ENCODE data around the gene RMND5A.
A peak's percentile ranks its signal among the peaks of the same experiment; 100 is the strongest.
"Not testable (repeated sequence)": the region's sequence is repeated elsewhere in the genome, so short reads cannot be mapped to it uniquely, and the experiment has no call there.

The RMND5A gene, protein sequence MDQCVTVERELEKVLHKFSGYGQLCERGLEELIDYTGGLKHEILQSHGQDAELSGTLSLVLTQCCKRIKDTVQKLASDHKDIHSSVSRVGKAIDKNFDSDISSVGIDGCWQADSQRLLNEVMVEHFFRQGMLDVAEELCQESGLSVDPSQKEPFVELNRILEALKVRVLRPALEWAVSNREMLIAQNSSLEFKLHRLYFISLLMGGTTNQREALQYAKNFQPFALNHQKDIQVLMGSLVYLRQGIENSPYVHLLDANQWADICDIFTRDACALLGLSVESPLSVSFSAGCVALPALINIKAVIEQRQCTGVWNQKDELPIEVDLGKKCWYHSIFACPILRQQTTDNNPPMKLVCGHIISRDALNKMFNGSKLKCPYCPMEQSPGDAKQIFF

GRCh38 chr2:86719637-86720539 lies at the start of gene RMND5A:
Gene RMND5A (plus strand): TSS chr2:86720291. CDS start chr2:86720668, 377 bp downstream.
- DNase-seq = peak; percentile 97

DNA sequence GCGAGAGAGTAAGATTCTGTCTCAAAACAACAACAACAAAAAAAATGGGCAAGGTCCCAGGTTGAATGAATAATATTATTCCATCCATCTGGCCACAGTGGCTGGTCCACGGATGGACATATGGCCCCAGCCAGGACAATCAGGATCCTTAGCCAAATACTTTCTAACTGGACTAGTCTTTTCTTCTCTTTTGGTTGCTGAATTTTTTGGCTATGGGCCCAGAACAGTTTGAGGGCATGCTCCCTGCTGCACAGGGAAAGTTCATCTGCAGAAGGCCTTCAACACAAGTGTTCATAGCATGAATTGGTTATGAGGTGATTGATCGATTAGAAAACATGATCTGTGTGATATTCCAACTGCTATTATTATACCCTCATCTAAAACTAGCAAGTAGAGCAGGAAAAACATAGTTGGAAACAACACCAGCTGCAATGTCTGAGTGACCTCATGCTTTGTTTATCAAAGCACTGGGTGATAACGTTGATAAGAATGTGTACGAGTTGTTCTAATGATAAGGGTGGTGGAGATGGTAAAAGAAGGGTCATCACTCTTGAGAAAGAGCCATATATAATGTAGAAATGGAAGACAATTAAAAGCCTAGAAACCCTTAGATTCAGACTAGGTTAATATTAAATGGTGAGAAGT lies 48.6 kb upstream of the RMND5A start:
- no peak for DNase-seq

- no peak for DNase-seq
These were observed 48.0 kb upstream of the RMND5A start for GRCh38 chr2:86672027-86672545.

DNA sequence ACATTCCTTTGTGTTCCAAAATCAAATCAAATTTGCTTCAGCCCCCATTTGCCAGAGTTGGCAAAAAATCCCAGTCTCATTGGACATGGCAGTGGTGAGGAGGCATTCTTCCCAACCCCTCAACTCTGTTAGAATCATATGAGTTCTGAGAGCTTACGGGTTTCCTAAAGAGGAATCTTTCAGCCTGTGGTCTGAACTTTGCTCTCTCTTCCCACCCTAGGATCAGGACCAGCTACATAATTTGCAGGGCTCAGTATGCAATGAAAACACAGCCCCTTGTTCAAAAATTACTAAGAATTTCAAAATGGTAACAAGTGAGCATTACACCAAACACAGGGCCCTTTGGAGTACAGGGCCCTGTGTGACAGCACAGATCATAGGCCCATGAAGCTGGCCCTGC lies 47.1 kb upstream of the RMND5A start:
- no peak for DNase-seq

- DNase-seq = no peak
These were observed 46.0 kb upstream of the RMND5A start for GRCh38 chr2:86673986-86674670.

DNA sequence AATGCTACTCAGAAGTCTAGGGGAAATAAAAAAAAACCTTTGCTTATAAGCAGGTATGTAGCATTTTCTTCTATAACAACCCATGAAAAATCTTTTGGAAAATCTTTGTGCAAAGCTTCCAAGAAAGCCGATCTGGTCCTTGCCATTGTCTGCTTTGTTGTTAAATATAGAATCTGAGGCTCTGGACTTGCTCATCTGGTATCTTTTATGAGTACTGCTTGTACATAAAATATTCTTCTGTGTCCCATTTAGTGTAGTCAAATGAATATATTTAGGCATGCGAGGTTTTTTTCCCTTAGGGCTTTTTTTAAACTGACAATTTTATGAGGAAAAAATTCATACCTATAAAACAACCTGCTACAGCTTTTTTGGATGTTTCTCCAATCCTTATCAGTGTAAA lies 45.0 kb upstream of the RMND5A start:
- no peak for DNase-seq

DNA sequence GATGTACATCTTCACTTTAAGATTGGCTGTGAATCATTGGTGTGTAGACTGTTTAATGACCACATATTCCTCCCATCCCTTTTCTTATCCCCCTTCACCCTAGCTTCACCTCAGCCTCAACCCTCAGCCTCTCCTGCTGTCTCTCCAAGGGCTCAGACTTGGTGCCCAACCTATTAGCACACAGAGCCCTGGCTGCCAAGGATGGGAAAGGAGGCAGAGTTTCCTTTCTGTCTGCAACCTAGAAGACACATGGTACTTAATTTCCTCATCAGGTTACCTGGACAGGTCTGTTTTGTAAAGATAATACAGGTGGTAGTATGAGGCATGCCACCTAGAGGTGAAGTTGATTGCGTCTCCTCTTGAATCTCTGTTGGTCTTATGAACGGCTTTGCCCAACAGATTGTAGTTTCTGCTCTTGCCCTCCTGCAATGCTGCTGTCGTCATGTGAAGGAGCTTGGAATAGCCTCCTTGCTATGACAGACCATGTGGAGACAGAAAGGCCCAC lies 44.5 kb upstream of the RMND5A start:
- no peak for DNase-seq

DNA sequence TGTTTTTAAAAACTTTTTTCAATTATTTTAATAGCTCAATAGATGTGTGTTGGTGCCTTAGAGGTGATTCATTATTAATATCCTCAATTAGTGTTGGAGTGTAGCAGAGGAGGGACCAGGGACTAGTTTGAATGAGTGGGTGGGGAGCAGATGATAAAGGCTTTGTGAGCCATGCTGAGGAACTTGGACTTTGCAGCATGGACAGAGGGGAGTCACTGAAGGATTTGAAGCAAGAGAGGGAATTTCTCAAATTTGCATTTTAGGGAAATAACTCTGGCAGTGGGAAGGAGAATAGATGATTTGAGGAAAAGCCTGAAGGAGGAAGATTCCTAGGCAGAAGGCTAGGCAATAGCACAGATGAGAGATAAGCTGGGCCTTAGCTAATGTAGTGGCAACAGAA lies 42.3 kb upstream of the RMND5A start:
- DNase-seq = no peak

DNA sequence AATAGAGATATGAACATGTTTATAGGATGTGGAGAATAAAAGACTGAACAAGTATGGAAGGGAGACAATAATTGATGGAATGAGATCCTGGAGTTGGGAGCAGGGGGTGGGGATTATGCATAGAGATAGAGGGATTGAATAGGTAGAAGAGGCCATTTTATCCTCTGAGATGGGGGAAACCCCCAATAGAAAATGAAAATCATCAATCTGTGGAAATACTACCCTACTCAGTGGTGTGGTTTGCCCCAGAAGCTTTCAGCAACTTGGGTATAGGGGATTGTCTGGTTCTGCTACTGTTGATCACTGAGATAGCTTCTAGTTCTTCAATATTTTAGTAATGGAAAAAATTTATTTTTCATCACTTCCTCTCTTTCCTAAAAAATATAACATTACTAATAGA lies 41.1 kb upstream of the RMND5A start:
- DNase-seq = no peak

DNA sequence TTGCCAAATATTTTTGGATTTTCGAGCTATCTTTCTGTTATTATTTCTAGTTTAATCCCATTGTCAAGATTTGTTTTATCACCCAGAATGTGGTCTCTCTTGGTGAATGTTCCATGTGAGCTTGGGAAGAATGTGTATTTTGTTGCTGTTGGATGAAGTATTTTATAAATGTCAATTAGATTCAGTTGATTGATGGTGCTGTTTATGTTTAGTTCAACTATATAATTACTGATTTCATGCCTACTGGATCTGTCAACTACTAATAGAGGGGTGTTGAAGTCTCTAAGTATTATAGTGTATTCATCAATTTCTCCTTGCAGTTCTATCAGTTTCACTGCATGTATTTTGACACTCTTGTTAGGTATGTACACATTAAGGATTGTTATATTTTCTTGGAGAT lies 34.7 kb upstream of the RMND5A start:
- no peak for DNase-seq

DNA sequence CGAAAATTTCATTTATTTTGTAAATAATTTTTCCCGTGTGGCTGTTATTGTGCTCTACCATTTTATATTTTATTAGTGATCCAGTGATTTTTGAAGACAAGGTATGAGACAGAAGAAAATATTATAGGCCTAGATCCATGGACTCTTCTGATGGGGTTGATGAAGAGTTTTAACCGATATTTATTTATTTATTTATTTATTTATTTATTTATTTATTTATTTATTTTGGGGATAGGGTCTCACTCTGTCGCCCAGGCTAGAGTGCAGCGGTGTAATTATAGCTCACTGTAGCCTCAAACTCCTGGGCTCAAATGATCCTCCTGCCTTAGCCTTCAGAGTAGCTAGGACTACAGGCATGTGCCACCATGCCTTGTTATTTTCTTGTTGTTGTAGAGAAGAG lies 33.6 kb upstream of the RMND5A start:
- no peak for DNase-seq

GRCh38 chr2:86686905-86687304 lies 33.2 kb upstream of the RMND5A start:
- no peak for DNase-seq

GRCh38 chr2:86695053-86695691 lies 24.9 kb upstream of the RMND5A start:
- no peak for DNase-seq

GRCh38 chr2:86697551-86698104 lies 22.5 kb upstream of the RMND5A start:
- no peak for DNase-seq

DNA sequence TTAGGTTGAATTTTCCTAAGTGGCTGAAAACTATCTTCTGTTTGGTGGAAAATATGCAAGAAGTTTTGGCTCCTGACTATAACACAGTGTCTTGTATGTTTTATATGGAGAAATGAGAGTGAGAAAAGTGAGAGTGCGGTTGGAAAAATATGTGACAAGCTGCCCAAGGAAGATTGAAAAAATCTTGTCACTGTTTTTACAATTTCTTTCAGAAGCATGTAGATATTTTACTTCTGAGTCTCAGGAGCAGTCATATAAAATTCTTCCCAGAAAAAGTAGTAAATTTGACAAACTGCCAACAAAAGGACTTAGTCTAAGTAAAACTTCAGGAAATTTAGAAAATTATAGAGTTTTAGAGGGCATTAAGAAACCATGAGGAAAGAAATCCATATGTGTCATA lies 19.4 kb upstream of the RMND5A start:
- no peak for DNase-seq

GRCh38 chr2:86703704-86704361 lies 16.3 kb upstream of the RMND5A start:
- no peak for DNase-seq

DNA sequence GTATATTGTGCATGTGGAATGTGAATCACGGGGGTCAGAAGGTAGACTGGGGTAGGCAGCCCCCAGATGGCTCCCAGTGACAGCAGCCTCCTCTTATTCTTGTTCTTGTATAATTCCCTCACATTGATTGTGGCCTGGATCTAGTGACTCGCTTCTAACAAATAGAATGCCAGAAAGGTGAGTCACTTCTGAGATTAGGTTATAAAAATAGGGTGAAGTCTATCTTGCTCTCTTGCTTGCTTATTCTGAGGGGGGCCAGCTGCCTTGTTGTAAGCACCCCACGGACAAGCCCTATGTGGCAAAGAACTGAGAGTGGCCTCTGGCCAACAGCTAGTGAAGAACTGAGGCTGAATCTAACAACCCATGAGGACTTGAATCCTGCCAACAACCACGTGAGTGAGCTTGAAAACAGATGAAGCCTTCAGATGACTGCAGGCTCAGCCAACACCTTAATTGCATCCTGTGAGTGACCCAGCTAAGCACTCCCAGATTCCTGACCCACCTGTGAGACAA lies 15.6 kb upstream of the RMND5A start:
- no peak for DNase-seq

GRCh38 chr2:86706220-86706619 lies 13.9 kb upstream of the RMND5A start:
- DNase-seq = no peak

DNA sequence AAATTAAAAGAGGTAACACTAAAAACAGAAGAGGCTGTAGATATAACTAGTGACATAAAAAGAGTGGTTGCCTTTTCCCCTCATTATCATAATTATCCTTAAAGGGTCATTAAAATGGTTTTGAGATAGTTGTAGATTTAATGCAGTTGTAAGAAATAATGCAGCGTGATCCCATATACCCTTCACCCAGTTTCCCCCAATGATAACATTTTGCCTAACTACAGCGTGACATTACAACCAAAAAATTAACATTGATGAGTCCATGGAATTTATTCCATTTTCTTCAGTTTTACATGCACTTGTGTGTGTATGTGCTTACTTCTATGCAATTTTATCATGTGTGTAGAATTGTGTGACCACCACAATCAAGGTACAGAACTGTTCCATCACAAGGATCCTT lies 13.2 kb upstream of the RMND5A start:
- DNase-seq = no peak

DNA sequence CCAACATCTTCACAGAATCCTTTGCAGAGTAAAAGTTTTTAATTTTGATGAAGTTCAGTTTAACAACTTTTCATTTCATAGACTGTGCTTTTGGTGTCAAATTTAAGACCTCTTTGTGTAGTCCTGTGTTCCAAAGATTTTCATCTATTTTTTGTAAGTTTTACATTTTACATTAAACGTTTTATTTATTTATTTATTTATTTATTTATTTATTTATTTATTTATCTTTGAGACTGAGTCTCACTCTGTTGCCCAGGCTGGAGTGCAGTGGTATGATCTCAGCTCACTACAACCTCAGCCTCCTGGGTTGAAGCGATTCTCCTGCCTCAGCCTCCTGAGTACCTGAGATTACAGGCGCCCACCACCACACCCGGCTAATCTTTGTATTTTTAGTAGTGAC lies 12.0 kb upstream of the RMND5A start:
- DNase-seq = not testable (repeated sequence)

Measured in activated T-cell treated with anti-CD3 and anti-CD28 coated beads, Interleukin-2, amount 50 U/mL, for 1 hour (primary cell).